ENCODE measurements around the gene SDHD.
"Not testable (repeated sequence)": the region's sequence is repeated elsewhere in the genome, so short reads cannot be mapped to it uniquely, and the experiment has no call there.

Gene SDHD

DNA sequence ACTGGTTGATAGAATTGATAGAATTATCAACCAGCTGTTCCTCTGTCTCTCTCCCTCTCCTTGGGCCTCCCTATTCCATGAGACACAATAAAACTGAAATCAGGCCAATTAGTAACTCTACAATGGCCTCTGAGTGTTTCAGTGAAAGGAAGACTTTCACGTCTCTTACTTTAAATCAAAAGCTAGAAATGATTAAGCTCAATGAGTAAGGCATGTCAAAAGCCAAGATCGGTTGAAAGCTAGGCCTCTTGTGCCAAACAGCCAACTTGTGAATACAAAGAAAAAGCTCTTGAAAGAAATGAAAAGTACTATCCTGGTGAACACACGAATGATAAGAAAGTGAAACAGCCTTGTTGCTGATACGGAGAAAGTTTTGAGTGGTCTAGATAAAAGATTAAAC lies 29.5 kb upstream of the SDHD start:
- H3K36me3 ChIP-seq (ENCODE audit: insufficient read depth, low read length), result peaks cover 21% of the 10 kb centered on the region
- no peaks in the 10 kb centered on the region for H3K79me2 ChIP-seq (ENCODE audit: control insufficient read depth, insufficient read depth, low read length, unreplicated experiment)
- H2AFZ ChIP-seq (ENCODE audit: low read length, unreplicated experiment), result no peak overlapping the region
- H3K27ac ChIP-seq (ENCODE audit: low read depth, low read length), result no peak overlapping the region
- H3K4me1 ChIP-seq (ENCODE audit: control insufficient read depth, insufficient read depth, low read length, unreplicated experiment), result no peaks in the 10 kb centered on the region
- no peaks in the 10 kb centered on the region for H3K27me3 ChIP-seq (ENCODE audit: insufficient read depth, low read length)
- no peak overlapping the region for H3K4me3 ChIP-seq (ENCODE audit: low read depth, low read length)

DNA sequence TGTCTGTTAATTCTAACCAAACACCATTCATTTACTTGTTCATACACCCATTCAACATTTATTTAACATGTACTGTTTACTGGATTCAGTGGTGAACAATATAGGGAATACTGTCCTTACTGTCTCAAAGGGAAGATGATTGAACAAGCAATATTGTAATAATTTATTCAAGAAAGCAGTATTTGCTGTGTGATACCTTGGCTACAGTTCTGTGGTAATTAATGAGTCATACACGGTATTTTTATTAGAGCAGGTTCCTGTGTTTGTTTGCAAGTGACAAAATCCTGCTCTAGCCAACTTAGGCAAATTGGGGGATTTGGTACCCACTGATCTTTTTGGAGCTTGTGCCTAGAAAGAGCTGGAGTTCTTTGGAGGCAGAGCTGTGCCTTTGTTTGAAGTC lies 28.6 kb upstream of the SDHD start:
- Histone ChIP-seq H3K27me3 (ENCODE audit: insufficient read depth, low read length) (no peaks in the 10 kb centered on the region), H3K79me2 (ENCODE audit: control insufficient read depth, insufficient read depth, low read length, unreplicated experiment) (no peaks in the 10 kb centered on the region), H3K27ac (ENCODE audit: low read depth, low read length) (no peak overlapping the region), H3K36me3 (ENCODE audit: insufficient read depth, low read length) (peaks cover 30% of the 10 kb centered on the region), H3K4me3 (ENCODE audit: low read depth, low read length) (no peak overlapping the region), H2AFZ (ENCODE audit: low read length, unreplicated experiment) (no peak overlapping the region), H3K4me1 (ENCODE audit: control insufficient read depth, insufficient read depth, low read length, unreplicated experiment) (no peaks in the 10 kb centered on the region)

DNA sequence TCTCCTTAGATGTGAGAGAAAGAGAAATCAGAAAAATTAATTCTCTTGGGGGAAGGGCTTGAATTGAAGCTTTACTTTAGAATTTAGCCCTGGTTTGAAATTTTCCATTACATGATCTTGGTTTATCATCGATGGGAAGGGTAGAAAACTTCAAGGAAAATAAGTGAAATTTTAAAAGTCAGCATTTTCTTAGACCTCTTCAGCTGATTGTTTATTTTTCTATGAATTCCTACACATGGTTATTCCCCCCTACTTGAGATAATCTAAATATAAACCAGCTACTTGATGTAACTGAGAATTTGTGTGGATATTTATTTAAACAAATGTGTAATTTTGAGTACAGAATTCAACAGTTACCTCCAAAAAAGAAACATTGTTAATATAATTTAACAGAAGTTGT lies 23.8 kb upstream of the SDHD start:
- H3K27ac ChIP-seq (ENCODE audit: low read depth, low read length), result no peak overlapping the region
- peaks cover 16% of the 10 kb centered on the region for H3K36me3 ChIP-seq (ENCODE audit: insufficient read depth, low read length)
- H3K4me1 ChIP-seq (ENCODE audit: control insufficient read depth, insufficient read depth, low read length, unreplicated experiment), result no peaks in the 10 kb centered on the region
- H3K4me3 ChIP-seq (ENCODE audit: low read depth, low read length), result no peak overlapping the region
- H2AFZ ChIP-seq (ENCODE audit: low read length, unreplicated experiment), result no peak overlapping the region
- no peaks in the 10 kb centered on the region for H3K27me3 ChIP-seq (ENCODE audit: insufficient read depth, low read length)
- no peaks in the 10 kb centered on the region for H3K79me2 ChIP-seq (ENCODE audit: control insufficient read depth, insufficient read depth, low read length, unreplicated experiment)

DNA sequence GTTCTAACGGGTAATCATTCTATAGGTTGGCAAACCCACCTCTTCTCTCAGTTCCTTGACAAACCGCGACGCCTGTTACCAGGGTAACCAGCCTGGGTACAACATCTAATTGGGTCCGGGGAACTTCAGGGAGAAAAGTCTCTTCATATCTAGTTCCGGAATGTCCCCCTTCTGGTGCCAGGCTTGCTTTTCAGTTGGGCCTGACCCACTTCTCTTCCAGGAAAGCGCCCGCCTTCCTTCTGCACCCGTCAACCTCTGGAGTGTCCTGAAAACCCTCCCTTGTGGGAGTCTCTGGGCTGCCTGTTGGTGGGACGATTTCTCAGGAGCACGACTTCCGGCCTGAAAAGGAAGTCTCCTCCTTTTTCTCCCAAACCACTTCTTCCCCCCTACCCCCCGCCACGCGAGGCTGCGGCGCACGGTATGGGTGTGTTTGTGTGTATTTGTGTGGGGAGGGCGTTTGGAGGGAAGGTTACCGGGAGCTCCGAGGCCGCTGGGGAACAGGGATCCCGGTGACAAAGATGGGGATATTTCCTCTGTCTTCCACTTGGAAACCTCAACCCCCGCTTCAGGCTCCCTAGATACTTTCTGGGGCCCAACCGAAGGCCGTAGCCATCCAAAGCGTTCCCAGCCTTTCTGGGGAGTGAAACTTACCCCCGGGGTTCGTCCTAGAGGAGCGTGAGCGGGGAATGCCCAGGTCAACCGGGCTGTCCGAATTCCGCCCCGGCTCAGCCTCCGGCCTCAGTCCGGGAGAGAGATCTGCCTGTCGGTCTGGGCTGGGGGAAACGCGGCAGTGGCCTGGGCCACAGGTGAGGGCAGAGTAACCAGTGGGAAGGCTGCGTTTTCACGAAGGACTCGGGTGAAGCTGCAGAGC lies 12.5 kb upstream of the SDHD start, which contains the start of the genes NKAPD1 and PIH1D2:
Gene NKAPD1, plus strand, starts transcription at position 359 of the 871 bp plus-strand sequence. CDS start 1,276 bp downstream, outside the sequence.
Gene PIH1D2, minus strand, starts transcription at position 77 of the 871 bp plus-strand sequence. CDS start 843 bp downstream, outside the sequence.
- Histone ChIP-seq H3K4me1 (ENCODE audit: control insufficient read depth, insufficient read depth, low read length, unreplicated experiment) (peaks cover 17% of the 10 kb centered on the region), H3K36me3 (ENCODE audit: insufficient read depth, low read length) (peaks cover 3% of the 10 kb centered on the region; the same call in 1 of the 2 replicates), H3K4me3 (ENCODE audit: low read depth, low read length) (peak within 1 kb of the TSS; percentile 100), H3K27ac (ENCODE audit: low read depth, low read length) (peak within 1 kb of the TSS; percentile 88), H3K27me3 (ENCODE audit: insufficient read depth, low read length) (no peaks in the 10 kb centered on the region), H2AFZ (ENCODE audit: low read length, unreplicated experiment) (peak within 1 kb of the TSS; percentile 98), H3K79me2 (ENCODE audit: control insufficient read depth, insufficient read depth, low read length, unreplicated experiment) (peaks cover 21% of the 10 kb centered on the region)

DNA sequence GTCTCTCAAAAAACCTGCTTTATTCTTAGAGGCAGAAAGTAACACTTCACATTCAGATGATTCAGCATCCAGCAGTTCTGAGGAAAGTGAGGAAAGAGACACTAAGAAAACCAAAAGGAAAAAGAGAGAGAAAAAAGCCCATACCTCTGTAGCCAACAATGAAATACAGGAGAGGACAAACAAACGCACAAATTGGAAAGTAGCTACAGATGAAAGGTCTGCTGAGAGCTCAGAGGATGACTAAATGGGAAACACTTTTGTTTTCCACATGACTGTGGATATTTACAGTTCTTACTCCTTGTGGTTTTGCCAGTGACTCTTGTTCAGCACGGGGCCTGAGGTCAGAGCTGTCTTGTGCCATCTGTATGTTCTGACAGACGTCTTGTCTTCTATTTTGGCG lies 3.9 kb upstream of the SDHD start:
- Histone ChIP-seq H3K4me1 (ENCODE audit: control insufficient read depth, insufficient read depth, low read length, unreplicated experiment) (peaks cover 14% of the 10 kb centered on the region), H3K79me2 (ENCODE audit: control insufficient read depth, insufficient read depth, low read length, unreplicated experiment) (peaks cover 35% of the 10 kb centered on the region), H2AFZ (ENCODE audit: low read length, unreplicated experiment) (no peak overlapping the region), H3K4me3 (ENCODE audit: low read depth, low read length) (no peak overlapping the region), H3K27ac (ENCODE audit: low read depth, low read length) (peak overlapping the region; percentile 94), H3K27me3 (ENCODE audit: insufficient read depth, low read length) (no peaks in the 10 kb centered on the region), H3K36me3 (ENCODE audit: insufficient read depth, low read length) (peaks cover 33% of the 10 kb centered on the region)

DNA sequence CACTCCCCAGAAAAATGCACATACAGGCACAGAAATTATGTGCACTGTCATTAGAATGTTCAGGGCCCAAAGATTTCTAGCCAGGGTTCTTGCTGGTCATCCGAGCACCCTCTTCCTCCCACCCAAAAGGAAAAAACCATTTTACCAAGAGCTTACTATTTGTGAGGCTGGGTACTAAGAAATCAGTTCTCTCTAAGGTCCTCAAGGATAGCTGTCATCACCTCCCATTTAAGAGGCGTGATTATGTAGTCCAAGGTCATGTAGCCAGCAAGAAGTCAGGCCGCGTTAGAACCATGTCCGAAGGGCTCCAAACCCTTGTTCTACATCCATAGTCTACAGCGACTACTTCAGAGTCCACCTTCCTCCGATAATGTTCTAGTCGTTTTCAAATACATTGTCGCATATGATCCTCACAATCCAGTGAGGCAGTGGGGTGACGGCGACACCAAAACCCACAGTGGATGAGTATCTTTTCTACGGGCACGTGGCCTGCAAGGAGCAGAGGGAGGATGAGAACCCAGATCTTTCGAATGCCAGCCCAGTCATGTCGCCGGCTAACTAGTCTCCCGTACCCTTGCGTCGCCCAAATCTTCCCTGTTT lies 751 bp upstream of the SDHD start:
- Histone ChIP-seq H2AFZ (ENCODE audit: low read length, unreplicated experiment) (peak overlapping the region; percentile 74), H3K79me2 (ENCODE audit: control insufficient read depth, insufficient read depth, low read length, unreplicated experiment) (peaks cover 55% of the 10 kb centered on the region), H3K27ac (ENCODE audit: low read depth, low read length) (peak overlapping the region; percentile 40; the same call in 1 of the 2 replicates), H3K36me3 (ENCODE audit: insufficient read depth, low read length) (peaks cover 38% of the 10 kb centered on the region), H3K4me3 (ENCODE audit: low read depth, low read length) (peak overlapping the region; percentile 98), H3K4me1 (ENCODE audit: control insufficient read depth, insufficient read depth, low read length, unreplicated experiment) (peaks cover 23% of the 10 kb centered on the region), H3K27me3 (ENCODE audit: insufficient read depth, low read length) (no peaks in the 10 kb centered on the region)

DNA sequence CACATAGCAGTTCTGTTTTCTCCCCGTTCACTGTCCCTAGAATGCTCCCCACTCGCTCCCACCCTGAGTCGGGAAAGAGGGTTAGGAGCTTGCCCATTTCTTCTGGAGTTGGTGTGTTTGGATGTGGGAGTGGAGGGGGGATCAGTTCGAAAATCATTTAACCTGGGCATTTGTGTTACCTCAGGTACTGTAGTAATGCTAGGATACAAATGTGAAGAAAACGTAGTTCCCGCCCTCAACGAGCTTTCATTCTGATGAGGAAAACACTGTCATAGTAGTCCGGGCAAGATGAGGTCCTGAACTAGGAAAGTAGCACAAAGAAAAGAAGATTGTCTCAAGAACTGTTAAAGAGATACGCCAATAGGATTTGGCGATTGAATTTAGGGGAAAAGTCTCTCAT lies 539 bp downstream of the SDHD start:
- Histone ChIP-seq H3K27ac (ENCODE audit: low read depth, low read length) (peak overlapping the region; percentile 47; the same call in 1 of the 2 replicates), H2AFZ (ENCODE audit: low read length, unreplicated experiment) (peak overlapping the region; percentile 87), H3K4me1 (ENCODE audit: control insufficient read depth, insufficient read depth, low read length, unreplicated experiment) (peaks cover 23% of the 10 kb centered on the region), H3K27me3 (ENCODE audit: insufficient read depth, low read length) (no peaks in the 10 kb centered on the region), H3K36me3 (ENCODE audit: insufficient read depth, low read length) (peaks cover 34% of the 10 kb centered on the region), H3K4me3 (ENCODE audit: low read depth, low read length) (peak overlapping the region; percentile 98), H3K79me2 (ENCODE audit: control insufficient read depth, insufficient read depth, low read length, unreplicated experiment) (peaks cover 55% of the 10 kb centered on the region)

DNA sequence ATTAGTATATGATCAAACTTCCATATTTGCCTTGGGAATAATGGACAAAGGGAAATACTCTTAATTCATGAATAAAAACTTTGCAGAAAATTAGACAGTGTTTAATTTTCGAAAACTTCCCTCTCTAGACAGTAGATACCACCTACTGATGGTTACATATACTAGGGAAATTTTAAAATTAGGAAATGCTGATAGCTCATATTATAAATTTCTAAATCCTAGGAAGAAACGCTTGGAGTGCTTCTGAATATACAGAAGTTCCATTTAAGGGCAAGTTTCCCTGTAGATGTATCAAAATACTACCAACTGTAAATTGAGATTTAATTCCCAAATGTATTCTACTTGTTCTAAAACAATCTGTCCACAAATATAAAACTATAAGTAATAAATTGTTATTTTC lies 8.6 kb downstream of the SDHD start:
- H2AFZ ChIP-seq (ENCODE audit: low read length, unreplicated experiment); H3K79me2 ChIP-seq (ENCODE audit: control insufficient read depth, insufficient read depth, low read length, unreplicated experiment); H3K27ac ChIP-seq (ENCODE audit: low read depth, low read length); H3K4me1 ChIP-seq (ENCODE audit: control insufficient read depth, insufficient read depth, low read length, unreplicated experiment); H3K27me3 ChIP-seq (ENCODE audit: insufficient read depth, low read length); H3K4me3 ChIP-seq (ENCODE audit: low read depth, low read length): not testable (repeated sequence)
- peaks cover 15% of the 10 kb centered on the region for H3K36me3 ChIP-seq (ENCODE audit: insufficient read depth, low read length)

DNA sequence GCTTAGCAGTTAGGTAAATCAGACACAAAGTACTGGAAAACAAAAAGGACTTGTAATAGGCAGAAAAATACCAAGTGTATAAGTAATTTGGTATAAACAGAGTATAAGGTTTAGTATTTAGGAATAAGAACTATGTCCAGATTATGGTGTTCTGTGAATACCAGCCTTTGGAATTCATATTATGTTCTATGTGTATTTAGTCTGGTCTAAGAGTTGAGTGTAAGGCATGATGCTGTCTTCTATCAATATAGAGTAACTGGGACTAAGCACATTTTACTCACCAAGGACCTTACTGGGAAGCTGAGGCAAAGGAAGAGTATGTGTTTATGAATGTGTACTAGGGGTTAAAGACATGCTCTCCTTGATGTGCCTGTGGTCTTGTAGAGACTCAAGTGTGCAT lies 9.5 kb downstream of the SDHD start:
- no peak overlapping the region for H3K27ac ChIP-seq (ENCODE audit: low read depth, low read length)
- no peaks in the 10 kb centered on the region for H3K79me2 ChIP-seq (ENCODE audit: control insufficient read depth, insufficient read depth, low read length, unreplicated experiment)
- H3K36me3 ChIP-seq (ENCODE audit: insufficient read depth, low read length), result peaks cover 15% of the 10 kb centered on the region
- H3K4me1 ChIP-seq (ENCODE audit: control insufficient read depth, insufficient read depth, low read length, unreplicated experiment), result no peaks in the 10 kb centered on the region
- H3K4me3 ChIP-seq (ENCODE audit: low read depth, low read length), result no peak overlapping the region
- H2AFZ ChIP-seq (ENCODE audit: low read length, unreplicated experiment), result no peak overlapping the region
- H3K27me3 ChIP-seq (ENCODE audit: insufficient read depth, low read length), result no peaks in the 10 kb centered on the region

DNA sequence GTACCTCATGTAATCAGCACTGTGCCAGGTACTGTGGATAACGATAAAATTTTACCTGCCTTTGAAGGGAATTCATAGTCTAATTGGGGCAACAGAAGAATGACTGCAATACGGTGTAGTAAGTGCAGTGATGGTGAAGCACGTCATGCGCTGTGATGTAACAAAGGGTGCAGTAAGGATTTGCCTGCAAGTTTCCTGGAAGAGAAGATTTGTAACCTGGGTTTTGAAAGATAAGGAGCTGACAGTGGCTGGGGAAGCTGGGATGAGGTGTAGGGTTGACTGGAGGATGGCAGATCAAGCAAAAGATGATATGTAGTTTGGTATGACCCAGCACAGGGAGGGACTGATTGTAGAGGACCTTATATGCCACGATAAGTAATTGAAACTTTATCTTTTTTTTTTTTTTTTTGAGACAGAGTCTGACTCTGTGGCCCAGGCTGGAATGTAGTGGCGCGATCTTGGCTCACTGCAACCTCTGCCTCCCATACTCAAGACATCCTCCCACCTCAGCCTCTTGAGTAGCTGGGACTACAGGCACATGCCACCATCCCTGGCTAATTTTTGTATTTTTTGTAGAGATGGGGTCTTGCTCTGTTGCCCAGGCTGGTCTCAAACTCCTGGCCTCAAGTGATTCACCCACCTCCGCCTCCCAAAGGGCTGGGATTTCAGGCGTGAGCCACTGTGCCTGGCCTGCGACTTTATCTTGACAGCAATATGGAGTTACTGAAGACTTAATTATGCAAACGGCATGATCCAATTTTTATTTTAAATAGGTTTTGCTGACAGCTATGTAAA lies 11.3 kb downstream of the SDHD start:
- no peaks in the 10 kb centered on the region for H3K4me1 ChIP-seq (ENCODE audit: control insufficient read depth, insufficient read depth, low read length, unreplicated experiment)
- no peaks in the 10 kb centered on the region for H3K27me3 ChIP-seq (ENCODE audit: insufficient read depth, low read length)

More for the DNA sequence above, 11.3 kb downstream of the SDHD start:
- no peak overlapping the region for H3K4me3 ChIP-seq (ENCODE audit: low read depth, low read length)
- H2AFZ ChIP-seq (ENCODE audit: low read length, unreplicated experiment), result no peak overlapping the region
- peaks cover 10% of the 10 kb centered on the region; the same call in 1 of the 2 replicates for H3K36me3 ChIP-seq (ENCODE audit: insufficient read depth, low read length)
- H3K79me2 ChIP-seq (ENCODE audit: control insufficient read depth, insufficient read depth, low read length, unreplicated experiment), result no peaks in the 10 kb centered on the region
- no peak overlapping the region for H3K27ac ChIP-seq (ENCODE audit: low read depth, low read length)

All from ACC112 (cell line).